HG03432 (cell line): Measurements from ENCODE around the gene TADA2A.
"Not testable (repeated sequence)": the region's sequence is repeated elsewhere in the genome, so short reads cannot be mapped to it uniquely, and the experiment has no call there.

Source experiments
- ATAC-seq: cut with Tn5 transposase; IDR thresholded peaks from one replicate; pipeline ENCODE4 v1.9.1; 2021; ENCODE audit warnings: mild to moderate bottlenecking, moderate library complexity; ENCODE audit not compliant: unreplicated experiment

TADA2A gene

GRCh38 chr17:37399265-37399803, 7.4 kb upstream of the TADA2A start:
- no peak for ATAC-seq

- no peak for ATAC-seq
Observed at GRCh38 chr17:37400505-37400904, 6.2 kb upstream of the TADA2A start.

GRCh38 chr17:37405522-37405921, 1.2 kb upstream of the TADA2A start:
- ATAC-seq, result not testable (repeated sequence)

- ATAC-seq, result peak; percentile 46
Observed at GRCh38 chr17:37405955-37406634, 591 bp upstream of the TADA2A start.

GRCh38 chr17:37408145-37408479, 1.4 kb downstream of the TADA2A start:
- not testable (repeated sequence) for ATAC-seq

GRCh38 chr17:37410357-37410756, 3.7 kb downstream of the TADA2A start:
- no peak for ATAC-seq

GRCh38 chr17:37413875-37414519, 7.3 kb downstream of the TADA2A start:
- no peak for ATAC-seq

- ATAC-seq, result no peak
Observed at GRCh38 chr17:37417852-37418251, 11.2 kb downstream of the TADA2A start.

GRCh38 chr17:37422971-37423625, 16.4 kb downstream of the TADA2A start:
- ATAC-seq, result no peak

- ATAC-seq, result no peak
Observed at GRCh38 chr17:37425268-37425667, 18.6 kb downstream of the TADA2A start.

GRCh38 chr17:37429039-37429438, 22.4 kb downstream of the TADA2A start:
- ATAC-seq, result no peak

- ATAC-seq, result no peak
Observed at GRCh38 chr17:37429453-37429852, 22.8 kb downstream of the TADA2A start.

GRCh38 chr17:37430051-37430627, 23.5 kb downstream of the TADA2A start:
- no peak for ATAC-seq

GRCh38 chr17:37432671-37433070, 26.0 kb downstream of the TADA2A start:
- ATAC-seq, result no peak

- ATAC-seq, result no peak
Observed at GRCh38 chr17:37438141-37438540, 31.5 kb downstream of the TADA2A start.

GRCh38 chr17:37440424-37440823, 33.7 kb downstream of the TADA2A start:
- no peak for ATAC-seq

GRCh38 chr17:37441369-37442014, 34.8 kb downstream of the TADA2A start:
- ATAC-seq, result not testable (repeated sequence)

GRCh38 chr17:37446027-37446426, 39.3 kb downstream of the TADA2A start:
- ATAC-seq, result no peak

GRCh38 chr17:37447641-37448040, 41.0 kb downstream of the TADA2A start:
- no peak for ATAC-seq

- no peak for ATAC-seq
Observed at GRCh38 chr17:37450112-37450511, 43.4 kb downstream of the TADA2A start.

GRCh38 chr17:37457801-37458200, 51.1 kb downstream of the TADA2A start:
- not testable (repeated sequence) for ATAC-seq
